Activated CD4-positive, alpha-beta memory T cell treated with anti-CD3 and anti-CD28 coated beads for 36 hours (primary cell): Measurements from ENCODE around the gene SLC39A11. TPM values are rescaled to one million over a fixed set of nuclear protein-coding genes. Genes with fewer than 3 reads are reported as not detected.

Source experiments
- CTCF ChIA-PET: fragments of 350-600 bp; sonication (Branson Sonifier 250); formaldehyde crosslinking; loops from one replicate; lab custom pipeline; 2021; ENCODE audit warnings: antibody characterized with exemption, inconsistent platforms; lab: Charles Lee
- POLR2A ChIA-PET: fragments of 350-600 bp; sonication (Branson Sonifier 250); formaldehyde crosslinking; loops from one replicate; lab custom pipeline; 2021; ENCODE audit warnings: antibody characterized with exemption; lab: Charles Lee
- DNase-seq: peaks from one replicate; pipeline ENCODE4 v3.0.0-alpha.2; 2020
- H3K27ac Mint-ChIP-seq: one replicate; pipeline ENCODE4 v1.8.0; 2021; ENCODE audit warnings: mixed read lengths
- H3K27me3 Mint-ChIP-seq: one replicate; pipeline ENCODE4 v1.8.0; 2021; ENCODE audit warnings: mixed read lengths
- H3K36me3 Mint-ChIP-seq: one replicate; pipeline ENCODE4 v1.8.0; 2021; ENCODE audit warnings: mixed read lengths
- H3K4me1 Mint-ChIP-seq: one replicate; pipeline ENCODE4 v1.8.0; 2021; ENCODE audit warnings: low read depth, mixed read lengths
- H3K4me3 Mint-ChIP-seq: one replicate; pipeline ENCODE4 v1.8.0; 2021; ENCODE audit warnings: mild to moderate bottlenecking, mixed read lengths
- H3K9me3 Mint-ChIP-seq: one replicate; pipeline ENCODE4 v1.8.0; 2021; ENCODE audit warnings: mixed read lengths
- intact Hi-C: fragments of 100-400 bp; cut with micrococcal nuclease; formaldehyde crosslinking; loops from one replicate; pipeline ENCODE4 v1.15.1; 2023
- total RNA-seq, 2 experiments: library from RNA; stranded (reverse); gene quantifications; one replicate each; pipeline ENCODE4 v1.2.3, GENCODE V29; 2021

The SLC39A11 gene
- total RNA-seq, 2 experiments from 2014 or later: 14.9 to 15.2 TPM

DNA sequence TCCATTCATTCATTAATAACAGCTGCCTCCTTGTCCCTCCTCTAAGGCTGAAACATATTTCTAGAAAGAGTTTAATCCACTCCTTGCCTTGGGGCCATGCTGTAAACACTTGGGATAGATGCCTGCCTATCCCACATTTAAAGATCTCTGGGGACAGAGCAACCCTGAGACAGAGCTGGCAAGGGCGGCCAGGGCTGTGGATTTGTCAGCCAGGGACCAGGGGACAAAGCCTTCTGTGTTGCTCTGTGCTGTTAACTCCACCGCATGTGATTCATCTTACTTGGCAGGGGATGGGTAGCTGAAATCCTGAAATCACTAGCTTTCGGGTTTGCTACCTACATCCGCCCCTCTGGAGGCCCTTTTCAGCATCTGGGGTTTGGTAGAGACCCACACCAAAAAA is 392.9 kb downstream of the SLC39A11 start:
- intact Hi-C loops: no loop called here
- H3K27me3 Mint-ChIP-seq: no peaks in the 10 kb centered on the region
- CTCF ChIA-PET: interaction anchor here (1.5 to 2.9 kb wide), 3 partner anchors 26 to 143 kb away, joined by 4 to 11 read pairs (median 6); no protein-coding TSS in a partner anchor
- peaks cover 1% of the 10 kb centered on the region for H3K36me3 Mint-ChIP-seq
- POLR2A ChIA-PET: no interaction called here
- DNase-seq: no peak
- H3K4me3 Mint-ChIP-seq: no peak overlapping the region
- no peaks in the 10 kb centered on the region for H3K9me3 Mint-ChIP-seq
- H3K27ac Mint-ChIP-seq: no peak overlapping the region
- H3K4me1 Mint-ChIP-seq: peaks cover 8% of the 10 kb centered on the region

DNA sequence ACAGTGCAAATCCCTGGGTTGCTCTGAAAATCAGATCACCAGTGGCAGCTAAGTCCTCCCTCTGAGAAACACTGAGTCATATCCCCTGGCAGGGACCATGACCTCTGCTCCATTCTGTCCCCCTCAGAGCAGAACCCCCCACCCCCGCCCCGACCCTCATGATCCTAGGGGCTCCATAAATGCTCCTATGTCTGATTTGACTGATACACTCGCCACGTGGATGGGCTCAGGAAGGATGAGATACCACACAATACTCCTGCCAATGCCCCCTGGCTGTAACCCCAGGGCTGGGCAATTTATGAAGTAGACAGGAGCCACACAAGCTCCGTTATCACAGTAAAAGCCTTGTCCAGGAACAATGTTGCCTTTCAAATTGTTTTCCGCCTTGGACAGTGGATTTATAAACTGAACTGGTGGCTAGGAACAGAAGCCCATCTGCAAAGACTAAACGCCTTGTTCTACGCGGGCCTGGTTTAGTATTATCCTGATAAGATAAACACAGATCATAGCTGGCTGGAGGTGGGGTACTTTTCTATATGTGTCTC is 394.8 kb downstream of the SLC39A11 start:
- ChIA-PET POLR2A (no interaction called here), CTCF (interaction anchor here (1.6 to 2.9 kb wide), 2 partner anchors 27 to 137 kb away, joined by 4 to 11 read pairs; no protein-coding TSS in a partner anchor)
- Mint-ChIP-seq H3K9me3 (no peaks in the 10 kb centered on the region), H3K27ac (no peak overlapping the region), H3K4me1 (peaks cover 8% of the 10 kb centered on the region), H3K4me3 (no peak overlapping the region), H3K27me3 (no peaks in the 10 kb centered on the region), H3K36me3 (peaks cover 1% of the 10 kb centered on the region)
- intact Hi-C loops: no loop called here
- DNase-seq: no peak

DNA sequence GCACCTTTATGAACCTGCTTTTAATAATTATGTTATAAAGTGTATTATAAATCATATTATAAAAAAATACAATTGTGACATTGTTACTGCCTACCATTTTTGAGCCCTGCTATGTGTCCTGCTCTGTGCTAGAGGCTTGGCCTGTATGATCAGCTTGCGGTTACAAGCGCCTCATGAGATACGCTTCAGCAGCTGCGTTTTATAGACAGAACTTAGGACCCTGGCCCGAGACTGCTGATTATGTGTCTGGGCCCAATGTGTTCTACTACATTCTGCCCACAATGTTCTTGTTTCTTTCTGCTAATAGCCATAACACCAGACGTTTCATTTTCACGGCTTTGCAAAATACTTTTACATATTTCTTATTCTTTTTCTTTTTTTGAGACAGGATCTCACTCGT is 395.8 kb downstream of the SLC39A11 start:
- DNase-seq: no peak
- Mint-ChIP-seq H3K4me1 (peaks cover 3% of the 10 kb centered on the region), H3K4me3 (no peak overlapping the region), H3K27ac (no peak overlapping the region), H3K36me3 (no peaks in the 10 kb centered on the region), H3K27me3 (no peaks in the 10 kb centered on the region), H3K9me3 (no peaks in the 10 kb centered on the region)
- ChIA-PET CTCF (interaction anchor here (1.3 kb wide), 1 partner anchor 29 kb away, joined by 3 read pairs; no protein-coding TSS in a partner anchor), POLR2A (no interaction called here)
- intact Hi-C loops: no loop called here

DNA sequence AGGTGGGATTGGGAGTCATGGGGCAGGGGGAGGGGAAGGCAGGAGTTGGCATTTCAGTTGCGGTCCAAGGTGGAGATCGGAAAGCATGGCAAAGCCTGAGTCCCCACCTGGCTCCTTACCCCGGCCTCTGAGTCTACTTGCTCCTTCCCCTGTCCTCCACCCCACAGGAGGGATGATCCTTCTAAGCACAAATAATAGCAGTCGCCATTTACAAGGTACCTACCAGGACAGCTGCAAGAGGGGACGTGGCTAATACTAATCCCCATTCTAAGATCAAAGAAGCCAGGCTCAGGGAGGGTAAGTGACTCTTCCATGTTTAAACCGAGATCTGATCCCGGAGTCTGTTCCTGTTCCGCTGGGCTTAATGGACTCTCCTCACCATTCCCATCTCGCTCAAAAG is 396.3 kb downstream of the SLC39A11 start:
- no peaks in the 10 kb centered on the region for H3K27me3 Mint-ChIP-seq
- CTCF ChIA-PET: interaction anchor here (1.3 kb wide), 1 partner anchor 29 kb away, joined by 3 read pairs; no protein-coding TSS in a partner anchor
- no peak overlapping the region for H3K4me3 Mint-ChIP-seq
- no peak overlapping the region for H3K27ac Mint-ChIP-seq
- H3K9me3 Mint-ChIP-seq: no peaks in the 10 kb centered on the region
- no peaks in the 10 kb centered on the region for H3K36me3 Mint-ChIP-seq
- DNase-seq: no peak
- H3K4me1 Mint-ChIP-seq: peaks cover 3% of the 10 kb centered on the region
- intact Hi-C loops: no loop called here
- POLR2A ChIA-PET: no interaction called here

DNA sequence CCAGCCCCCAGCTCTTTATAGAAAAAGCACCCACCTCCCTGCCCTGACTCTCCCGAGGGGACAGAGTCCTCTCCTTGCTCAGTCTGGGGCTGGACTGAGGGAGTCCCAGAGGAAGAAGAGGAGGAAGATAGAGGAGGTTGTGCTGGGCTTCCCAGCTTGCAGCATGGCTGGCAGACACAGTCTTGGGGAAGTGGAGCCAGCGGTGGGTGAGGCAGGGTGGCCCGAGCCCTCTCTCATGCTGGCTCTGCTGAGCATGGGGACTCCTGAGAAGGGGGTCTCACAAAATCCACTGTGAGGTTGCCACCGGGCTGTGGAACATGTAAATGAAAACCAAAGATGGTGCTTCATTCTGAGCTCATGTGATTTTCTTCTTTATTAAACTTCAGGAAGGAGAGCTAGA is 398.5 kb downstream of the SLC39A11 start:
- Mint-ChIP-seq H3K9me3 (no peaks in the 10 kb centered on the region), H3K27ac (no peak overlapping the region), H3K4me3 (no peak overlapping the region), H3K27me3 (no peaks in the 10 kb centered on the region), H3K4me1 (no peaks in the 10 kb centered on the region), H3K36me3 (no peaks in the 10 kb centered on the region)
- POLR2A ChIA-PET: no interaction called here
- no peak for DNase-seq
- intact Hi-C loops: no loop called here
- CTCF ChIA-PET: interaction anchor here (0.9 kb wide), 1 partner anchor 31 kb away, joined by 4 read pairs; no protein-coding TSS in a partner anchor

DNA sequence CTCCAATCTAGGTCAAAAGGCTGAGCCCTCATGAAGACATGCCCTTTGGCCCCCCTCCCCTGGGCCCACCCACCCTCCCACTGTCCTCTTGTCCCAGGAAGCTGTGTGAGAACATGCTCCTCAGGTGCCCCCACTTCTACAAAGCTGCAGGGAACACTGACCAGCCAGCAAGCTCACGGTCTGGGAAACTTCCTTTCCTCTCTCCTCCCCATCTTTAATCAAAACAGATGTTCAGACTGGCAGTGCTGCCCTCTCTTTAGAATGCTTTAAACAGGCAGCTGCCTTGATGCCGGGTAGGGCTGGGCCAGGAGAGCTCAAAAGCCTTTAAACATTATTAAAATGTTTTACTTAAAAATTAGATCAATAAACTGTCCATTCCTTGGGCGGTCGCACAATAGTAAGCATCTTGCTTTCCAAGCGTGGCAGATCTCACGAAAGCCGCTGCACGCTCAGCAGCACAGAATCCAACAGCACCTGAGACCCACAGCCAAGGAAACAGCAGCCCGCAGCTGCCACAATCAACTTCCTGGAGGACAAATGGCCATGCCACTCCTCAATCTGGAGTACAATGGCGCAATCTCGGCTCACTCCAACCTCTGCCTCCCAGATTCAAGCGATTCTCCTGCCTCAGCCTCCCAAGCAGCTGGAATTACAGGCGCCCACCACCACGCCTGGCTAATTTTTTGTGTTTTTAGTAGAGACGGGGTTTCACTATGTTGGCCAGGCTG is 399.2 kb downstream of the SLC39A11 start:
- intact Hi-C loops: no loop called here
- ChIA-PET POLR2A (no interaction called here), CTCF (interaction anchor here (0.6 kb wide), 1 partner anchor 63 kb away, joined by 3 read pairs; no protein-coding TSS in a partner anchor)
- no peak for DNase-seq
- H3K4me3 Mint-ChIP-seq: no peak overlapping the region
- no peaks in the 10 kb centered on the region for H3K9me3 Mint-ChIP-seq
- no peaks in the 10 kb centered on the region for H3K27me3 Mint-ChIP-seq
- no peaks in the 10 kb centered on the region for H3K4me1 Mint-ChIP-seq
- H3K27ac Mint-ChIP-seq: no peak overlapping the region
- no peaks in the 10 kb centered on the region for H3K36me3 Mint-ChIP-seq

DNA sequence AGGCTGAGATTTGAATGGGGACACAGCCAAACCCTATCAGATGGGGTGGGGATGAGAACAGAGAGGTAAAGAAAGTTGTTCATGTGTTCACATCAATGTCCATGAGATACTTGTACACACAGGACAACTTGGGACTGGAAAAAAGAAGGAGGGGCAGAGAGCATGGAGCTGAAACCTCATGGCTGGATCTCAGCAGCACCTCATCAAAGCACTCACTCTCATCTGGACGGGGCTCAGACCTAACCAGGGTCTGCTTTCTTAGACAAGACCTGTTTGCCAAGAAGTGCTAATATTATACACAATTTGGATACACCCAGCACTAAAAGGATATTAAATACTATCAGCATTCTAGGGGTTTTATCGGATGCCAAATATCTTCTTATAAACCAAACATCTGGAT is 399.8 kb downstream of the SLC39A11 start:
- no peak overlapping the region for H3K4me3 Mint-ChIP-seq
- POLR2A ChIA-PET: no interaction called here
- DNase-seq: no peak
- H3K27ac Mint-ChIP-seq: no peak overlapping the region
- H3K4me1 Mint-ChIP-seq: no peaks in the 10 kb centered on the region
- no peaks in the 10 kb centered on the region for H3K27me3 Mint-ChIP-seq
- H3K9me3 Mint-ChIP-seq: no peaks in the 10 kb centered on the region
- H3K36me3 Mint-ChIP-seq: no peaks in the 10 kb centered on the region
- CTCF ChIA-PET: interaction anchor here (0.6 kb wide), 1 partner anchor 62 kb away, joined by 3 read pairs; no protein-coding TSS in a partner anchor
- intact Hi-C loops: no loop called here

DNA sequence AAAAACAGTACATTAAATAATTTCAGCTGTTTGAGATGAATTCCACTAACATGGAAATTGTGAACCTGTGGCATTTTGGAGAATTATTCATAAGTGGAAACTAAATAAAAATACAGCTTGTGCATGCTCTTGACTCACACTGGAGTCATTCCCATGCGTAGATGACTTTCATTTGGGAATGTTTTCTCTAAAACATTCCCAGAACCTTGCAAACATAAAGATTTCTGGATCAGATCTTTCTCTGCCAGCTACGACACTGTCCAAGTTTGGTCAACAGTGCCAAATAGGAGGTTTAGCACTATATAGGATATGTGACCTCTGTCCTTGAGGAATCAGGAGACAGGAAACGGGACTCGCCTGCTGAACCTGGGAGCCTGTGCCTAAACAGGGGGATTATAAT is 400.9 kb downstream of the SLC39A11 start:
- H3K4me3 Mint-ChIP-seq: no peak overlapping the region
- no peaks in the 10 kb centered on the region for H3K4me1 Mint-ChIP-seq
- no peak for DNase-seq
- H3K27ac Mint-ChIP-seq: no peak overlapping the region
- H3K9me3 Mint-ChIP-seq: no peaks in the 10 kb centered on the region
- no peaks in the 10 kb centered on the region for H3K27me3 Mint-ChIP-seq
- intact Hi-C loops: no loop called here
- H3K36me3 Mint-ChIP-seq: no peaks in the 10 kb centered on the region
- ChIA-PET POLR2A (no interaction called here), CTCF (no interaction called here)

DNA sequence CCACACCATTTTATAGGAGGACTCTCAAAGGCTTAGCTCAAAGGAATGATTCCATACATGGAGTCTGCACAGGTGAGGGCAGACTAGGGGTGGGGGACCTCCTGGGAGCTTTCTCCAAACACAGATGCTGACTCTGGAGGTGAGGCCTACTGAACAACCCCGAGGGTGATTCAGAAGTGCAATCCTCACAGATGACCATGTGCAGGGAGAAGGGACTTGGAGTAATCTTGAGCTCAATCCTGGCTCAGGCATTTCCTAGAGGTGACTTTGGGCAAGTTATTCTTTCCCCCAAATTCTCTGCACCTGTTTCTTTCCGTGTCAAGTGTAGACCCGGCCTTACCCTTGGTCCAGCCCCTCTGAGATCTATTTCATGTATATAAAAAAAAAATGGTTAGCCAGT is 401.5 kb downstream of the SLC39A11 start:
- H3K4me3 Mint-ChIP-seq: no peak overlapping the region
- intact Hi-C loops: no loop called here
- H3K36me3 Mint-ChIP-seq: no peaks in the 10 kb centered on the region
- no peaks in the 10 kb centered on the region for H3K27me3 Mint-ChIP-seq
- H3K4me1 Mint-ChIP-seq: no peaks in the 10 kb centered on the region
- H3K9me3 Mint-ChIP-seq: no peaks in the 10 kb centered on the region
- POLR2A ChIA-PET: no interaction called here
- H3K27ac Mint-ChIP-seq: no peak overlapping the region
- DNase-seq: no peak
- CTCF ChIA-PET: no interaction called here

DNA sequence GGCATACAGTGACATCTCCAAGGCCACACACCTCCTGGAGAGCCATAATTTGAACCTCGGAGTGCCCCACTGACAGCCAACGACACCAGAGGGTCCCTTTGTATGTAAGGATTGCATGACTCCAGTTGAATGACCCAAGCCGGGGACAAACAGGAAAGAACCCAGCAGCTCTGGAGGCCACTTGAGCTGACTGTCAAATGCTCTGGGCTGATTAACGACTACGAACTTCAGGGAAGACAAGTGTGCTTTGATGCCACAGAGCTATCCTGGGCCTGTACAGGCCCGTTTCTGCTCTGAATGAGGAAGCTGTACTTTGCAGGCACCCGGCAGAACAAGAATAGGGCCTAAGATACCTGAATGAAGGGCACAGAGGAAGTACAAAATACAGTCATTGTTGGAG is 404.6 kb downstream of the SLC39A11 start:
- ChIA-PET POLR2A (no interaction called here), CTCF (interaction anchor here (0.5 to 1.5 kb wide), 3 partner anchors 37 to 465 kb away, joined by 3 to 4 read pairs (median 3); no protein-coding TSS in a partner anchor)
- intact Hi-C loops: no loop called here
- DNase-seq: no peak
- H3K9me3 Mint-ChIP-seq: no peaks in the 10 kb centered on the region
- H3K27me3 Mint-ChIP-seq: no peaks in the 10 kb centered on the region
- no peaks in the 10 kb centered on the region for H3K36me3 Mint-ChIP-seq
- H3K27ac Mint-ChIP-seq: no peak overlapping the region
- no peak overlapping the region for H3K4me3 Mint-ChIP-seq
- H3K4me1 Mint-ChIP-seq: no peaks in the 10 kb centered on the region

DNA sequence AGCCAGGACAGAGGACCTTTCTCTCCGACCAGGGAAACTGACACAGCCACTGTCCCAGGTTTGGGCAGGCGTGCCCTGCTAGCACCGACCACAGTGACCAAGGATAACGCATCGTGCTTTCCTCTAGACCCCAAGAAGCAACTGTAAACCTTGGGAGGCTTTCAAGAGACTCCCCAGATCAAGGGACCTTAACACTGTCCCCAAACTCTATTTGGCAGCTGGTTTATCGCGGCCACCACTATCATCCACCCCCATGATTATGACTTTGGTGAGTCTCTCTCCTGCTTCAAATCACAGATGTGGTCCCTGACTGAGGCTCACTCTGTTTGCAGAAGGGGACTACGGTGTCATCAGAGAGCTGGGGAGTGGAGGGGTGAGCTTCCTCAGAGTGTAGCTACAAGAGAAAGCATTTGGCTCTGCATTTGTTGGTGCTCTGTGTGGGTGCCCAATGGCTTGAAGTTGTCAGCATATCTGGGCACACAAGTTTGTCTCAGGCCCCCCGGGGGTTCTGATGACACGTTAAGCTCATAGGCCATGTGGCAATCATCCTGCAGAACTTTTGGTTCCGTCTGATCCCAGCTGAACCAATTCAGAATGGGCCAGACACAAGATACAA is 408.0 kb downstream of the SLC39A11 start:
- H3K9me3 Mint-ChIP-seq: no peaks in the 10 kb centered on the region
- no peak for DNase-seq
- POLR2A ChIA-PET: no interaction called here
- H3K4me1 Mint-ChIP-seq: no peaks in the 10 kb centered on the region
- intact Hi-C loops: no loop called here
- no peaks in the 10 kb centered on the region for H3K36me3 Mint-ChIP-seq
- H3K27me3 Mint-ChIP-seq: no peaks in the 10 kb centered on the region
- CTCF ChIA-PET: interaction anchor here (0.6 to 1.1 kb wide), 3 partner anchors 41 to 44 kb away, joined by 3 read pairs; no protein-coding TSS in a partner anchor
- no peak overlapping the region for H3K27ac Mint-ChIP-seq
- H3K4me3 Mint-ChIP-seq: no peak overlapping the region
